HEK293 (cell line): ENCODE data around the gene MRPL46.

Source experiments
- HOXC10 ChIP-seq: sonication (generic); formaldehyde crosslinking; IDR thresholded peaks from 2 replicates; pipeline ENCODE4 v1.8.1; 2023; ENCODE audit warnings: mild to moderate bottlenecking, missing genetic modification reagents
- ZNF175 ChIP-seq: fragments of 450-650 bp; formaldehyde crosslinking; IDR thresholded peaks from 2 replicates; pipeline ENCODE4 v1.5.1; 2016; ENCODE audit warnings: missing biosample characterization, missing genetic modification characterization
- ZNF24 ChIP-seq: fragments of 450-650 bp; formaldehyde crosslinking; IDR thresholded peaks from 2 replicates; pipeline ENCODE4 v1.5.1; 2016; ENCODE audit warnings: missing biosample characterization, missing genetic modification characterization
- ZNF48 ChIP-seq: fragments of 450-650 bp; formaldehyde crosslinking; IDR thresholded peaks from 2 replicates; pipeline ENCODE4 v1.5.1; 2016; ENCODE audit warnings: missing biosample characterization, missing genetic modification characterization
- ZNF785 ChIP-seq: fragments of 450-650 bp; formaldehyde crosslinking; IDR thresholded peaks from 2 replicates; pipeline ENCODE4 v1.5.1; 2016; ENCODE audit warnings: missing biosample characterization, missing genetic modification characterization
- ZNF830 ChIP-seq: fragments of 450-650 bp; IDR thresholded peaks from 2 replicates; pipeline ENCODE4 v1.5.0; 2018; ENCODE audit warnings: missing biosample characterization, missing genetic modification characterization, low read depth, mild to moderate bottlenecking, moderate library complexity
- TF ChIP-seq, protein P1 (sequence below): fragments of 450-650 bp; formaldehyde crosslinking; IDR thresholded peaks from 2 replicates; pipeline ENCODE4 v1.5.1; 2016; ENCODE audit warnings: missing biosample characterization, missing genetic modification characterization
- TF ChIP-seq, protein P2 (sequence below): fragments of 450-650 bp; formaldehyde crosslinking; IDR thresholded peaks from 2 replicates; pipeline ENCODE4 v1.5.1; 2017; ENCODE audit warnings: missing biosample characterization, mild to moderate bottlenecking, missing genetic modification characterization, moderate library complexity

DNA sequence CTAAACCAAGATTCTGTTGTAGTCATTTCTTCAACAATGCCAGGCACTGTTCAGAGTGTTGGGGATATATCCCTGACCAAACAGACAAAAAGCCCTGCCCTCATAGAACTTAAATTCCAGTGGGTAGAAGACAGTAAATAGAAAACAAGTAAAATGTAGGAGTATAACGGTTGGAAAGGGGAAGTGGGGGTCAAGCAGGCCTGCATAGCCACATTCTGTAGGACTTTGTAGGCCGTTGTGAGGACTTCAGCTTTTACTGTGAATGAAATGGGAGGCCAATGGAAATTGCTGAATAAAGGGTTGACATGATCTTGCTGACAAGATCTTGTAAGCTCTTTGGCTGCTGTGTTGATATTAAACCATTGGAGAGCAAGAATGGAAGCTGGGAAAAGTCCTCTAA is 2.1 kb upstream of the MRPL46 start:
- TF ChIP-seq ZNF830 (tag by site-specific recombination): no peak
- TF ChIP-seq ZNF24: no peak
- TF ChIP-seq, protein P1, sequence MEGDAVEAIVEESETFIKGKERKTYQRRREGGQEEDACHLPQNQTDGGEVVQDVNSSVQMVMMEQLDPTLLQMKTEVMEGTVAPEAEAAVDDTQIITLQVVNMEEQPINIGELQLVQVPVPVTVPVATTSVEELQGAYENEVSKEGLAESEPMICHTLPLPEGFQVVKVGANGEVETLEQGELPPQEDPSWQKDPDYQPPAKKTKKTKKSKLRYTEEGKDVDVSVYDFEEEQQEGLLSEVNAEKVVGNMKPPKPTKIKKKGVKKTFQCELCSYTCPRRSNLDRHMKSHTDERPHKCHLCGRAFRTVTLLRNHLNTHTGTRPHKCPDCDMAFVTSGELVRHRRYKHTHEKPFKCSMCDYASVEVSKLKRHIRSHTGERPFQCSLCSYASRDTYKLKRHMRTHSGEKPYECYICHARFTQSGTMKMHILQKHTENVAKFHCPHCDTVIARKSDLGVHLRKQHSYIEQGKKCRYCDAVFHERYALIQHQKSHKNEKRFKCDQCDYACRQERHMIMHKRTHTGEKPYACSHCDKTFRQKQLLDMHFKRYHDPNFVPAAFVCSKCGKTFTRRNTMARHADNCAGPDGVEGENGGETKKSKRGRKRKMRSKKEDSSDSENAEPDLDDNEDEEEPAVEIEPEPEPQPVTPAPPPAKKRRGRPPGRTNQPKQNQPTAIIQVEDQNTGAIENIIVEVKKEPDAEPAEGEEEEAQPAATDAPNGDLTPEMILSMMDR: no peak
- no peak for TF ChIP-seq ZNF48 (tag by site-specific recombination)
- TF ChIP-seq, protein P2, sequence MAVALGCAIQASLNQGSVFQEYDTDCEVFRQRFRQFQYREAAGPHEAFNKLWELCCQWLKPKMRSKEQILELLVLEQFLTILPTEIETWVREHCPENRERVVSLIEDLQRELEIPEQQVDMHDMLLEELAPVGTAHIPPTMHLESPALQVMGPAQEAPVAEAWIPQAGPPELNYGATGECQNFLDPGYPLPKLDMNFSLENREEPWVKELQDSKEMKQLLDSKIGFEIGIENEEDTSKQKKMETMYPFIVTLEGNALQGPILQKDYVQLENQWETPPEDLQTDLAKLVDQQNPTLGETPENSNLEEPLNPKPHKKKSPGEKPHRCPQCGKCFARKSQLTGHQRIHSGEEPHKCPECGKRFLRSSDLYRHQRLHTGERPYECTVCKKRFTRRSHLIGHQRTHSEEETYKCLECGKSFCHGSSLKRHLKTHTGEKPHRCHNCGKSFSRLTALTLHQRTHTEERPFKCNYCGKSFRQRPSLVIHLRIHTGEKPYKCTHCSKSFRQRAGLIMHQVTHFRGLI (tag by site-specific recombination): no peak
- no peak for TF ChIP-seq ZNF785 (tag by site-specific recombination)
- TF ChIP-seq HOXC10 (CRISPR knock-in tag): no peak
- TF ChIP-seq ZNF175: no peak
